ENCODE data around the gene MSRB2. TPM values are rescaled to one million over a fixed set of nuclear protein-coding genes. Genes with fewer than 3 reads are reported as not detected.

The MSRB2 gene
- total RNA-seq, 2 donors from 2014 or later: 4.9 to 6.3 TPM

- DNase-seq (no peak), ATAC-seq (no peak)
- no peak overlapping the region for H3K4me3 ChIP-seq
- 72 to 74% methylated on average over 2 of the region's 2 CpGs for WGBS, 2 donors
- TF ChIP-seq, protein P1, sequence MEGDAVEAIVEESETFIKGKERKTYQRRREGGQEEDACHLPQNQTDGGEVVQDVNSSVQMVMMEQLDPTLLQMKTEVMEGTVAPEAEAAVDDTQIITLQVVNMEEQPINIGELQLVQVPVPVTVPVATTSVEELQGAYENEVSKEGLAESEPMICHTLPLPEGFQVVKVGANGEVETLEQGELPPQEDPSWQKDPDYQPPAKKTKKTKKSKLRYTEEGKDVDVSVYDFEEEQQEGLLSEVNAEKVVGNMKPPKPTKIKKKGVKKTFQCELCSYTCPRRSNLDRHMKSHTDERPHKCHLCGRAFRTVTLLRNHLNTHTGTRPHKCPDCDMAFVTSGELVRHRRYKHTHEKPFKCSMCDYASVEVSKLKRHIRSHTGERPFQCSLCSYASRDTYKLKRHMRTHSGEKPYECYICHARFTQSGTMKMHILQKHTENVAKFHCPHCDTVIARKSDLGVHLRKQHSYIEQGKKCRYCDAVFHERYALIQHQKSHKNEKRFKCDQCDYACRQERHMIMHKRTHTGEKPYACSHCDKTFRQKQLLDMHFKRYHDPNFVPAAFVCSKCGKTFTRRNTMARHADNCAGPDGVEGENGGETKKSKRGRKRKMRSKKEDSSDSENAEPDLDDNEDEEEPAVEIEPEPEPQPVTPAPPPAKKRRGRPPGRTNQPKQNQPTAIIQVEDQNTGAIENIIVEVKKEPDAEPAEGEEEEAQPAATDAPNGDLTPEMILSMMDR (IDR thresholded peaks at IDR 0.05): no peak
- TF ChIP-seq POLR2A (IDR thresholded peaks at IDR 0.05): no peak
- intact Hi-C loops (cut with DNase I): no loop called here
- H3K36me3 ChIP-seq (replicated peaks in 1 of 2; ENCODE audit: insufficient read depth in 1 of 2, low read depth in 2 of 2): peaks cover 0 to 2% of the 10 kb centered on the region in 2 donors
- no peak overlapping the region for H3K27ac ChIP-seq
- H3K4me1 ChIP-seq: no peaks in the 10 kb centered on the region
- no peaks in the 10 kb centered on the region for H3K9me3 ChIP-seq
- H3K27me3 ChIP-seq: no peaks in the 10 kb centered on the region
Measured at GRCh38 chr10:23111517-23112286, 16.3 kb downstream of the MSRB2 start.

DNA sequence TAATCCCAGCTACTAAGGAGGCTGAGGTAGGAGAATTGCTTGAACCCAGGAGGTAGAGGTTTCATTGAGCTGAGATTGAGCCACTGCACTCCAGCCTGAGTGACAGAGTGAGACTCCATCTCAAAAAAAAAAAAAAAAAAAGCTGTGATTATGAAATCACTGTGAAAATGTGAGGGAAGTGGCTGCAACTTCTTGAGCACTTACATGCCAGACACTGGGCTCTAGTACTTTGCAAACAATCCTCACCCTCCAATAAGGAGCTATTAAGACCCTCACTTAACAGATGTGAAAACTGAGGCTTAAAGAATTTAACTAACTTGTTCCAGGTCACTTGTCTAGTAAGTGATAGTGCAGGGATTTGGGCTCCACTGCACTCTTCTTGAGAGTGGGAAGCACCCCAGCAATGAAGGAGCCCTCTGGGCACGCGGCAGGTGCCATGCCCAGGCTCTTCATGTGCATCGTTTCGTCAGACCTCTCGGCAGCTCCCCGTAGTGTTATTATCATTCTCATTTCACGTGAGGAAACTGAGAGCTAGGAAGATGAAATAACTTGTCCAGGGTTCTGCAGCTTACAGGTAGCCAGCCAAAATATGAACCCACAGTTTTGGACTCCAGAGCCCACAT lies 19.0 kb downstream of the MSRB2 start:
- DNase-seq: no peak
- Histone ChIP-seq H3K36me3 (replicated peaks in 1 of 2; ENCODE audit: insufficient read depth in 1 of 2, low read depth in 2 of 2) (peaks cover 0 to 2% of the 10 kb centered on the region in 2 donors), H3K4me1 (no peaks in the 10 kb centered on the region), H3K9me3 (no peaks in the 10 kb centered on the region), H3K27ac (no peak overlapping the region), H3K4me3 (no peak overlapping the region), H3K27me3 (no peaks in the 10 kb centered on the region)
- 94 to 98% methylated on average over 5 to 7 of the region's 7 CpGs for WGBS, 2 donors
- intact Hi-C loops (cut with DNase I): no loop called here
- TF ChIP-seq, protein P1 (IDR thresholded peaks at IDR 0.05): no peak
- TF ChIP-seq POLR2A (IDR thresholded peaks at IDR 0.05): no peak
- no peak for ATAC-seq

DNA sequence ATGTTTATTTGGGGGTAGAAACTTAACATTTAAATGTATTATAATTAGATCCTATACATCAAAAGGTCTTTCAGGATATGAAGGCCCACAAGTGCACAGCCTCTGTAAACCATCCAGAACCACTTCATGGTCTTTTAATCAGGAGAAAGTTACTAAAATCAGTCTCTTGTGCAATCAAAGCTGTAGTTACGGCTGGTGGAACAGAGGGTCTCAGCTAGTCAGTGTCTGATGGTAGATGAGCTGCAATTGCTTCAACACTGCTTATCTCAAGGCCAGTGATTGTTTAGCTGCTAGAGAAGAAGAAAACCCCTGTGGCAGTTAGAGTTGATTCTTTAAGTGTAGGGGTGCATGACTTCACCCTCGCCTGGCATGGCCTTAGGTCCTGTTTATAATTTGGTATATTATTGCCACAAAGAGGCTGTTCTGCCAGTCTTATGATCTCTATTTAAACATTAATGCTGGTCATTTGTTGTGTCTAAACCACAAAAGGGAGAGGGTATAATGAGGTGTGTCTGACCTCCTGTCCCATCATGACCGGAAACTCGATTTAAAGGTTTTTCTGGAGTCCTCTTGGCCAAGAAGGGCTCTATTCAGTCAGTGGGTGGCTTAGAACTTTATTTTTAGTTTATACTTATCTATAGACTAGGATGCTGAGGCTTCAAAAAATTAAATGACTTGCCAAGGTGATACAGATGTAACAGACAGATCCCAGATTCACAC lies 21.3 kb downstream of the MSRB2 start:
- no peaks in the 10 kb centered on the region for H3K27me3 ChIP-seq
- no peaks in the 10 kb centered on the region for H3K4me1 ChIP-seq
- TF ChIP-seq POLR2A (IDR thresholded peaks at IDR 0.05): no peak
- TF ChIP-seq, protein P1 (IDR thresholded peaks at IDR 0.05): no peak
- no peak for ATAC-seq
- WGBS, 2 donors: 80 to 95% methylated on average over 4 of the region's 4 CpGs
- no peaks in the 10 kb centered on the region for H3K9me3 ChIP-seq
- H3K4me3 ChIP-seq: no peak overlapping the region
- intact Hi-C loops (cut with DNase I): no loop called here
- no peak overlapping the region for H3K27ac ChIP-seq
- no peak for DNase-seq
- H3K36me3 ChIP-seq (replicated peaks in 1 of 2; ENCODE audit: insufficient read depth in 1 of 2, low read depth in 2 of 2): peaks cover 0 to 4% of the 10 kb centered on the region in 2 donors

- no peaks in the 10 kb centered on the region for H3K4me1 ChIP-seq
- intact Hi-C loops (cut with DNase I): no loop called here
- no peak for DNase-seq
- no peak for TF ChIP-seq POLR2A (IDR thresholded peaks at IDR 0.05)
- TF ChIP-seq, protein P1 (IDR thresholded peaks at IDR 0.05): no peak
- WGBS, 2 donors: 89 to 91% methylated on average over 11 of the region's 11 CpGs
- H3K27me3 ChIP-seq: no peaks in the 10 kb centered on the region
- H3K9me3 ChIP-seq: no peaks in the 10 kb centered on the region
- no peak for ATAC-seq
- H3K27ac ChIP-seq: no peak overlapping the region
- no peak overlapping the region for H3K4me3 ChIP-seq
- peaks cover 0 to 4% of the 10 kb centered on the region in 2 donors for H3K36me3 ChIP-seq (replicated peaks in 1 of 2; ENCODE audit: insufficient read depth in 1 of 2, low read depth in 2 of 2)
Measured at GRCh38 chr10:23120001-23120934, 24.9 kb downstream of the MSRB2 start.
